ENCODE results near the gene SMG5. TPM values are rescaled to one million over a fixed set of nuclear protein-coding genes. Genes with fewer than 3 reads are reported as not detected.
A peak's percentile ranks its signal among the peaks of the same experiment; 100 is the strongest.

SMG5 gene
- polyA plus RNA-seq, 1 of the 3 experiments (the other 2 are of a cell fraction), result 21.3 TPM

GRCh38 chr1:156295391-156295947, 12.8 kb upstream of the SMG5 start, which contains the start of gene GLMP:
GLMP (minus strand) TSS chr1:156295679; CDS start chr1:156295645, 34 bp downstream.
- peak within 1 kb of the TSS; percentile 16 to 51; a peak in 3 of 4 replicates for H3K27ac ChIP-seq (ENCODE audit: low read depth in 2 of 2, low read length in 1 of 2)

More at GRCh38 chr1:156295391-156295947, 12.8 kb upstream of the SMG5 start, which contains the start of gene GLMP:
- Histone ChIP-seq H3K36me3 (replicated peaks in 1 of 2; ENCODE audit: control insufficient read depth in 1 of 2, insufficient read depth in 2 of 2, low read length in 1 of 2) (peaks cover 0 to 18% of the 10 kb centered on the region in 2 experiments), H3K4me3 (ENCODE audit: low read depth in 2 of 2, low read length in 1 of 2) (peak within 1 kb of the TSS; percentile 77 to 89), H3K4me2 (peak within 1 kb of the TSS; percentile 97), H3F3A (replicated peaks; ENCODE audit: insufficient read depth) (peaks cover under 1% of the 10 kb centered on the region), H3K9me3 (no peaks in the 10 kb centered on the region), H3K79me2 (ENCODE audit: insufficient read depth) (peaks cover 18% of the 10 kb centered on the region), H3K9ac (peak within 1 kb of the TSS; percentile 78), H2AFZ (ENCODE audit: low read depth) (peak within 1 kb of the TSS; percentile 98), H3K27me3 (ENCODE audit: insufficient read depth) (no peaks in the 10 kb centered on the region), H3K9me2 (no peaks in the 10 kb centered on the region), H3K4me1 (ENCODE audit: control insufficient read depth in 1 of 2, insufficient read depth in 2 of 2, low read depth in 1 of 2, low read length in 1 of 2) (peaks cover 9 to 11% of the 10 kb centered on the region in 2 experiments; a peak in 2 of 4 replicates), H4K20me1 (ENCODE audit: insufficient read depth) (no peaks in the 10 kb centered on the region)
- WGBS (ENCODE audit: low lambda C conversion rate), result 3% methylated on average over 17 of the region's 17 CpGs
- CTCF ChIA-PET, result interaction anchor here (1.1 to 2.1 kb wide), 4 partner anchors 7 to 199 kb away, joined by 3 to 7 read pairs (median 4); no protein-coding TSS in a partner anchor
- POLR2A ChIA-PET, result interaction anchor here (0.9 to 1.4 kb wide), 3 partner anchors 11 to 102 kb away, joined by 3 to 8 read pairs (median 3); partner anchors contain the start of genes SLC25A44 and SMG5
- peak; percentile 82 for DNase-seq
- TF ChIP-seq REST (IDR thresholded peaks at IDR 0.05; ENCODE audit: low read depth, low read length), result 0 out of 2 replicates have a peak, but pooled peaks have one; percentile 13
- 0 out of 2 replicates have a peak, but pooled peaks have one; percentile 7 for TF ChIP-seq PBX3 (IDR thresholded peaks at IDR 0.05)
- peak; percentile 68 for TF ChIP-seq TAF1 (IDR thresholded peaks at IDR 0.05; ENCODE audit: borderline replicate concordance, low read depth, low read length)
- 0 out of 2 replicates have a peak, but pooled peaks have one; percentile 40 for TF ChIP-seq MAX (IDR thresholded peaks at IDR 0.05; ENCODE audit: low read depth)
- peak; percentile 54; the same call in 1 of the 2 replicates for TF ChIP-seq MXI1 (IDR thresholded peaks at IDR 0.05; ENCODE audit: low read depth, low read length)
- no peak for TF ChIP-seq FOXJ3 (CRISPR knock-in tag; IDR thresholded peaks at IDR 0.05)
- TF ChIP-seq USF2 (IDR thresholded peaks at IDR 0.05; ENCODE audit: borderline replicate concordance, low read depth, low read length), result peak; percentile 90; the same call in 1 of the 2 replicates
- TF ChIP-seq SIN3A (IDR thresholded peaks at IDR 0.05; ENCODE audit: borderline replicate concordance, low read depth, low read length), result peak; percentile 76; the same call in 1 of the 2 replicates
- peak; percentile 26; the same call in 1 of the 2 replicates for TF ChIP-seq GABPA (IDR thresholded peaks at IDR 0.05; ENCODE audit: low read depth)
- peak in 1 of 2 experiments; percentile 15; a peak in 1 of 4 replicates for TF ChIP-seq EP300 (IDR thresholded peaks at IDR 0.05; ENCODE audit: borderline replicate concordance in 1 of 2, low read depth in 1 of 2, low read length in 1 of 2)
- no peak for TF ChIP-seq RFX5 (IDR thresholded peaks at IDR 0.05; ENCODE audit: low read length)
- 0 out of 2 replicates have a peak, but pooled peaks have one; percentile 7 for TF ChIP-seq NFIC (IDR thresholded peaks at IDR 0.05; ENCODE audit: borderline replicate concordance)
- peak; percentile 81 for TF ChIP-seq POLR2AphosphoS5 (IDR thresholded peaks at IDR 0.05; ENCODE audit: low read depth, low read length)
- no peak for TF ChIP-seq GATA2 (CRISPR knock-in tag; IDR thresholded peaks at IDR 0.05)
- no peak for TF ChIP-seq RCOR1 (IDR thresholded peaks at IDR 0.05; ENCODE audit: low read length)
- peak; percentile 95 for TF ChIP-seq USF1 (IDR thresholded peaks at IDR 0.05; ENCODE audit: borderline replicate concordance, low read depth)

Measured in SK-N-SH (cell line).